Neural cell (in vitro differentiated cells): ENCODE measurements around the gene FRMPD4. TPM values are rescaled to one million over a fixed set of nuclear protein-coding genes. Genes with fewer than 3 reads are reported as not detected.

ENCODE experiments used
- H2AFZ ChIP-seq: fragments of 200-600, 300-800 bp; sonication (generic), shearing (Covaris generic); 2 replicates; pipeline ENCODE4 v1.6.0; 2014; ENCODE audit warnings: low read depth, mild to moderate bottlenecking, antibody characterized with exemption, low read length, moderate library complexity
- H3F3A ChIP-seq: fragments of 200-600 bp; shearing (Covaris generic); 2 replicates; pipeline ENCODE4 v1.6.1; 2016; ENCODE audit warnings: mild to moderate bottlenecking, moderate library complexity, mixed read lengths, antibody characterized with exemption, low read length; ENCODE audit not compliant: insufficient read depth, poor library complexity, severe bottlenecking
- H3K27ac ChIP-seq: fragments of 200-600, 300-800 bp; sonication (generic), shearing (Covaris generic); 2 replicates; pipeline ENCODE4 v1.5.1; 2014; ENCODE audit warnings: mild to moderate bottlenecking, low read length, moderate library complexity
- H3K27me3 ChIP-seq: fragments of 300-800, 200-600 bp; sonication (generic), shearing (Covaris generic); 2 replicates; pipeline ENCODE4 v1.6.0; 2014; ENCODE audit warnings: mild to moderate bottlenecking, low read depth, low read length, moderate library complexity; ENCODE audit not compliant: insufficient read depth
- H3K36me3 ChIP-seq: fragments of 300-800, 200-600 bp; sonication (generic), shearing (Covaris generic); 2 replicates; pipeline ENCODE4 v1.5.1; 2014; ENCODE audit warnings: mild to moderate bottlenecking, antibody characterized with exemption, low read length, moderate library complexity; ENCODE audit not compliant: insufficient read depth
- H3K4me2 ChIP-seq: fragments of 300-800, 200-600 bp; sonication (generic), shearing (Covaris generic); 2 replicates; pipeline ENCODE4 v1.6.0; 2014; ENCODE audit warnings: mild to moderate bottlenecking, low read length
- H3K4me3 ChIP-seq: fragments of 300-800, 200-600 bp; sonication (generic), shearing (Covaris generic); 2 replicates; pipeline ENCODE4 v1.5.1; 2014; ENCODE audit warnings: mild to moderate bottlenecking, low read length, moderate library complexity
- H3K79me2 ChIP-seq: fragments of 200-600 bp; shearing (Covaris generic); replicated peaks from 2 replicates; pipeline ENCODE4 v1.6.0; 2014; ENCODE audit warnings: mild to moderate bottlenecking, low read length, moderate library complexity; ENCODE audit not compliant: insufficient read depth
- H3K9ac ChIP-seq: fragments of 300-800, 200-600 bp; sonication (generic), shearing (Covaris generic); 2 replicates; pipeline ENCODE4 v1.6.1; 2016; ENCODE audit warnings: mild to moderate bottlenecking, low read length, mixed read lengths
- H3K9me2 ChIP-seq: fragments of 200-600 bp; shearing (Covaris generic); 2 replicates; pipeline ENCODE4 v1.6.1; 2016; ENCODE audit warnings: mild to moderate bottlenecking, low read length, mixed read lengths; ENCODE audit not compliant: insufficient read depth
- H3K9me3 ChIP-seq: fragments of 200-600, 300-800 bp; sonication (generic), shearing (Covaris generic); 2 replicates; pipeline ENCODE4 v1.6.1; 2016; ENCODE audit warnings: mild to moderate bottlenecking, mixed run types, low read length, moderate library complexity, mixed read lengths
- H4K20me1 ChIP-seq: fragments of 200-600 bp; shearing (Covaris generic); 2 replicates; pipeline ENCODE4 v1.6.1; 2016; ENCODE audit warnings: mild to moderate bottlenecking, mixed run types; ENCODE audit not compliant: insufficient read depth
- EP300 ChIP-seq: fragments of 450-650 bp; conservative IDR thresholded peaks from 2 replicates; pipeline ENCODE4 v1.6.1; 2014; ENCODE audit warnings: antibody characterized with exemption, mild to moderate bottlenecking, moderate library complexity; ENCODE audit not compliant: poor library complexity, severe bottlenecking
- EZH2 ChIP-seq: fragments of 200-600, 300-800 bp; shearing (Covaris generic), sonication (generic); IDR thresholded peaks from 2 replicates; pipeline ENCODE4 v1.6.1; 2014; ENCODE audit warnings: antibody characterized with exemption, low read length, borderline replicate concordance, mild to moderate bottlenecking; ENCODE audit not compliant: insufficient read depth, poor library complexity, severe bottlenecking
- MXI1 ChIP-seq: fragments of 450-650 bp; conservative IDR thresholded peaks from 2 replicates; pipeline ENCODE4 v1.6.1; 2014; ENCODE audit warnings: antibody characterized with exemption, mild to moderate bottlenecking; ENCODE audit not compliant: poor library complexity, severe bottlenecking
- POLR2AphosphoS5 ChIP-seq: IDR thresholded peaks from 2 replicates; pipeline ENCODE4 v1.6.1; 2012
- RAD21 ChIP-seq: fragments of 450-650 bp; conservative IDR thresholded peaks from 2 replicates; pipeline ENCODE4 v1.6.1; 2014; ENCODE audit warnings: antibody characterized with exemption, mild to moderate bottlenecking, moderate library complexity
- REST ChIP-seq: IDR thresholded peaks from 2 replicates; pipeline ENCODE4 v1.6.1; 2012; ENCODE audit warnings: borderline replicate concordance
- SMC3 ChIP-seq: fragments of 450-650 bp; conservative IDR thresholded peaks from 2 replicates; pipeline ENCODE4 v1.6.1; 2014; ENCODE audit warnings: antibody characterized with exemption, mild to moderate bottlenecking, moderate library complexity; ENCODE audit not compliant: poor library complexity
- TAF1 ChIP-seq: IDR thresholded peaks from 2 replicates; pipeline ENCODE4 v1.6.1; 2012; ENCODE audit warnings: low read depth
- polyA plus RNA-seq: library from polyadenylated mRNA; depleted of rRNA; stranded (reverse); fragments of >200 nt; gene quantifications from 2 replicates; pipeline ENCODE4 v1.2.3, GENCODE V29; 2014
- TF ChIP-seq, protein P1 (sequence below): fragments of 450-650 bp; IDR thresholded peaks from 2 replicates; pipeline ENCODE4 v1.5.1; 2014; ENCODE audit warnings: antibody characterized with exemption, mild to moderate bottlenecking, moderate library complexity; ENCODE audit not compliant: poor library complexity, severe bottlenecking

FRMPD4 gene
- polyA plus RNA-seq, 1 donor from 2014 or later: 1.2 TPM

- Histone ChIP-seq H3K27ac (no peak overlapping the region), H3K9me2 (no peaks in the 10 kb centered on the region), H3K79me2 (no peaks in the 10 kb centered on the region), H2AFZ (no peak overlapping the region), H3K27me3 (no peaks in the 10 kb centered on the region), H3K36me3 (no peaks in the 10 kb centered on the region), H3K4me3 (no peak overlapping the region), H3K4me2 (no peak overlapping the region), H3K9me3 (no peaks in the 10 kb centered on the region), H3F3A (no peaks in the 10 kb centered on the region), H4K20me1 (no peaks in the 10 kb centered on the region), H3K9ac (no peak overlapping the region)
- TF ChIP-seq RAD21 (no peak), REST (no peak), EP300 (no peak), POLR2AphosphoS5 (no peak), MXI1 (no peak), TAF1 (no peak)
- TF ChIP-seq, protein P1, sequence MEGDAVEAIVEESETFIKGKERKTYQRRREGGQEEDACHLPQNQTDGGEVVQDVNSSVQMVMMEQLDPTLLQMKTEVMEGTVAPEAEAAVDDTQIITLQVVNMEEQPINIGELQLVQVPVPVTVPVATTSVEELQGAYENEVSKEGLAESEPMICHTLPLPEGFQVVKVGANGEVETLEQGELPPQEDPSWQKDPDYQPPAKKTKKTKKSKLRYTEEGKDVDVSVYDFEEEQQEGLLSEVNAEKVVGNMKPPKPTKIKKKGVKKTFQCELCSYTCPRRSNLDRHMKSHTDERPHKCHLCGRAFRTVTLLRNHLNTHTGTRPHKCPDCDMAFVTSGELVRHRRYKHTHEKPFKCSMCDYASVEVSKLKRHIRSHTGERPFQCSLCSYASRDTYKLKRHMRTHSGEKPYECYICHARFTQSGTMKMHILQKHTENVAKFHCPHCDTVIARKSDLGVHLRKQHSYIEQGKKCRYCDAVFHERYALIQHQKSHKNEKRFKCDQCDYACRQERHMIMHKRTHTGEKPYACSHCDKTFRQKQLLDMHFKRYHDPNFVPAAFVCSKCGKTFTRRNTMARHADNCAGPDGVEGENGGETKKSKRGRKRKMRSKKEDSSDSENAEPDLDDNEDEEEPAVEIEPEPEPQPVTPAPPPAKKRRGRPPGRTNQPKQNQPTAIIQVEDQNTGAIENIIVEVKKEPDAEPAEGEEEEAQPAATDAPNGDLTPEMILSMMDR: no peak
These were observed 308.2 kb downstream of the FRMPD4 start for GRCh38 chrX:12446342-12447075.

- Histone ChIP-seq H3F3A (no peaks in the 10 kb centered on the region), H3K27ac (no peak overlapping the region), H3K79me2 (no peaks in the 10 kb centered on the region), H3K4me2 (no peak overlapping the region), H2AFZ (no peak overlapping the region), H4K20me1 (no peaks in the 10 kb centered on the region), H3K27me3 (no peaks in the 10 kb centered on the region), H3K9me2 (no peaks in the 10 kb centered on the region), H3K9me3 (no peaks in the 10 kb centered on the region), H3K36me3 (no peaks in the 10 kb centered on the region), H3K9ac (no peak overlapping the region), H3K4me3 (no peak overlapping the region)
- TF ChIP-seq EZH2: no peak
- TF ChIP-seq EP300: no peak
- no peak for TF ChIP-seq REST
- no peak for TF ChIP-seq SMC3
- TF ChIP-seq POLR2AphosphoS5: no peak
- no peak for TF ChIP-seq MXI1
- no peak for TF ChIP-seq RAD21
- TF ChIP-seq, protein P1: no peak
- no peak for TF ChIP-seq TAF1
These were observed 309.3 kb downstream of the FRMPD4 start for GRCh38 chrX:12447448-12448064.
